NCI-H82 treated with DMSO at 0.1 percent for 48 hours (cell line): ENCODE data around the gene MGMT.

ENCODE experiments used
- DNase-seq: peaks from one replicate; lab custom pipeline; 2025; ENCODE audit not compliant: unreplicated experiment; lab: John Stamatoyannopoulos, UW

Gene MGMT

DNA sequence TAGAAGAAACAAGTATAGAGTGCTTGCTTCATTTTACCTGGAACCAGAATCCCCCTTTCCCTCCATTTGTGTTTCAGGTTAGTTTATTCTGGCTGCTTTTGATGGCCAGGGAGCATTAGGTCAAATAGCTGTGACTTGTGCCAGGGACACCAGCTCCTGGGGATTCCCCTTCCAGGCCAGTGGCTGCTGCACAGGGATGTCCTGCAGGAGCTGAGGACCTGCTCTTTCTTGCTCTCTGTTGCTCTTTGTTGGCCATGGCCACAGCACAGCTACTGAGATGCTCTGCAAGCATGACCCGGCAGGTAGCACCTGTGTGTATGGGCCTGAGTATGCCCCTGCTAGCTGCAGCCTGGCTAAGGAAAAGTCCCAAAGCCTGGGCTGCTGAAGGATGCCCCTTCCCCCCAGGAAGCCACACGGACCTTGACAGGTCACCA lies 288.1 kb downstream of the MGMT start:
- DNase-seq = no peak

DNA sequence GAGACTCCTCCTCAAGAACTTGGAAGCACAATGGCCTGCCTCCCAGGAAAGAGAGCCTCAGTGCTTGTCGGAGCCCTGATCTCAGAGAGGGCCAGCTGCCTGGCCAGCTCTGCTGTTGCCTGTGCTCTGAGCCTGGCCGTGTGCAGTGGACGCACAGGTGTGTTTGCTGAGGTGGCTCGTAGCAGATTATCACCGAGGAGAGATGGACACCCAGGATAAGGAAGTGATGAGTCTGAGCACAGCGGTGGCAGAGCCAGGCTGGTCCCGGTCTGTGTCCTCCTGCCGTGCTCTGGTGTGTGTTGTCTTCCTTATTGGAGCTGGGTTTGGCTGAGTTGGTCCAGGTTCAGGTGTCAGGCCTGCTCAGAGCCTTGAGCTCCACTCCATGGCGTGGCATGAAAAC lies 288.6 kb downstream of the MGMT start:
- no peak for DNase-seq

GRCh38 chr10:129756912-129757901 lies 290.2 kb downstream of the MGMT start:
- DNase-seq = no peak

DNA sequence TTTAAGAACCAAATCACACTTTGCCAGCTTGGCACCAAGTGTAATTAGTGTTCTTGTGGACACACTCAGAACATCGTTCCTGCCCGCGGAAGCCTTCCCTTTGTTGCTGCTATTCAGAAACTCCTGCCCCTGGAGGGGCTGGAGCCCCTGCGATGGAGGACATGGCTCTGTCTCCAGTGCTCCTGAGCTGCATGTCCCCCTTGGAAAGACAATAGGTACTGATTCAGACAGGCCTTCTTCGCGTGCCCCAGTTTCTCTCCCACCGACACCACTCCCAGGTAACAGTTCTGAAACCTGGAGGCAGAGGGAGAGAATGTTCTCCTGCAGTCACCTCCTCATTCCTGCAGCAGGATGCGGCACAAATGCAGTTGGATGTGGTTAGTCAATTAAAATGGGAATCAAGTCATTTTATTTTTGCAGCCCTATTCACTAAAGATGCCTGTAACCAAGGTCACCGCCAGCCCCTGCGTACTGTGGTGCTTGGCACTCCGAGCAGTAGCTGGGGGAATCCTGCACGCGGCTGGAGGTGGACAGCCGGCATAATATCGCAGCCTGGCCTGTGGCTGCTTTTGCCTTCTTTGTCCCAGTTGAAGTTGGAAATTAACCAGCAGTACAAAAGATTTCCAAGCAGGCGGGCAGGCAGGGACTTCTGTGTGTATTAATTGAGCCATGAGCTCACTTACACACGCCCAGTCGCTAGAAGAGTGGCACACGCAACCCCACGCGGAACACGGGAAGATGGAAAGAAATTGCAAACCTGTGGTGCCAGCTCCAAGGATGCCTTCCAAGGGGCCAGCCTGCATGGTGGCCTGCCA lies 291.4 kb downstream of the MGMT start:
- no peak for DNase-seq

GRCh38 chr10:129759214-129760002 lies 292.4 kb downstream of the MGMT start:
- DNase-seq = no peak

DNA sequence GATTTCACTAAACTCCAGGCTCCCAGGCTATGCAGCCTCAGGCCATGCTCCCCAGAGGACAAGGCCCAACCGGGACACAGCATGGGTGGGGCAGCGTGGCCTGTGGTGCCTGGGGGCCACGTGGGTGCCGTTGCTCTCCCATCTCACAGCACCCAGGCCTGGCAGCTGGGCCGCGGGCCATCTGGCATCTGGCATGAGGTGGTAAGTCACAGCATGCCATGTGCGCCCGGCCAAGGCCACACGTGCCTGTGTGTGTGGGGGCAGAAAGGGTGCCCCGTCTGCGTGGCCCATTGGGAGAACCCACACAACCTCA lies 292.9 kb downstream of the MGMT start:
- no peak for DNase-seq

GRCh38 chr10:129760416-129760815 lies 293.4 kb downstream of the MGMT start:
- DNase-seq = no peak

DNA sequence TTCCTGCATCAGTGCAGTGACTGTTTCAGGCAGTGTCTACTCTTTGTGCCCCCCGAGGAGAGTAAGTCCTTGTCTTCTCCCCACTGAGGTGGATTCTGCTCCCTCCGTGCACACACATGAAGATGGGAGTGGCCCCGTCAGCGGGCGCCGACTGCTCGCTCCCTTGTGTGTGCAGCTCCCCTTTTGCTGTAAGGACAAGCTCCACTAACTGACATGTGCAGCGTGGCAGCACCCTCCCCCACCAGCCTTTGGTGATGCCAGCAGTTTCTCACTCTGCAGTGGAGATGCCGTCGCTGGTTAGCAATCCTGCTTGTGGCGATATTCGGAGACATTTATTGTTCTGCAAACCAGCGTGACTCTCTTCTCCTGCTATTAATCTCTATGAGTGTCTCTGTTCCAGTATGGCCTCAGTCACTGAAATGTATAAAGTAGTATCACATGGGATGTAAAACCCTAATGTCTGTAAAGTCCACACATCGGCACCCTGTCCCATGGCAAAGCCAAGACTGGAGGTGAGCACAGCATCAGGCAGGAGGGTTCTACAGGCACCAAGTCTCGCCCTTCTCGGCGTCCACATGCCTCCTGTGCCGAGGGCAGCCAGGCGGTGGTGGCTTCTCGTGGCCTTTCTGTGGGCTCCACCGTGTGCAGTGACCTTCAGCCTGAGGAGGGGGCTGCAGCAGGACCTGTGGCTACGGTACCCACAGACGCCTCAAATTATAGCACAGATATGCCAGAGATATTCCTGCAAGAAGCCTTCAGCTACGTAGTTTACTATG lies 294.3 kb downstream of the MGMT start:
- DNase-seq = no peak

DNA sequence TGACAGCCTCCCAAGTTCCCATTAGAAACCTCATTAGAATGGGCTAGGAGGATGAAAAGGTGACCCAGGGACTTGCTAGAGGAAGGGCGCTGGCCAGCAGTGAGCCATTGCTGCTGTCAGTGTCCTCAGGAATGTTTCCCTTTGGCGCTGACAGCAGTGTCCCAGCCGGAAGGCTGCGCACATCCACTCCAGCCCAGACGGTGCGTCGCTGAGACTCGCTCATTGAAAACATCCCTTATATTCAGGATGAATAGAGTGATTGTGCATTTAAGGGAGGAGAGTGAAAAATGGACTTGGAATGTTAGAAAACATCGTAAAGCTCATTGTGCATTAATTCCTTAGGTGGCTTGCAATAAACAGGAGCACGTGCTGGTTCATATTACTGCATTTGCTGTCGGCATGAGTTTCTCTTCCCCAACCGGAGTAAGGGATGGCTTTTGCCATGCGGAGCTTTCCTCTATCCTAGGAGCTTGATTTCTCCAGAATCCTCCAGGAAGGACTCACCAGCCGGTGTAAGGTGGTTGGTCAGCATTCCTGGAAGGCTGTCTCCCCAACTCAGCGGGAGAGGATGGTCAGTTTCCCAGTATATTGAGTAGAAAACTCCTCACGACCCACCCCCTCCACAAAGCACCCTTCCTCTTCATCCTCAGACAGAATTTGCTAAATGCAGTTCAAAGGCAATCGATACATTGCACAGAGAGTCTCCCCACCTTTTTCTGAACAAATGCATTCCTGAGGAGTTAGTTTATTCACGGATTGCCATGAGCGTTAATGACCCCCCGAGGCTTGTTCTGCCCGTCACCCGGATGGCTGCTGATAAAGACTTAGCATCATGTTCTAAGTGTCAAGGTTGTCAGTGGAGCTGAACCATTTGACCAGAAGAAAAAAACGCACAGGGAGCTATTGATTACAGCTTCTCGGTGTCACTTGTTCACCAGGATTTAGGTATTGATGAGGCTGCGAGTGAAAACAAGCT lies 295.2 kb downstream of the MGMT start:
- DNase-seq = no peak

DNA sequence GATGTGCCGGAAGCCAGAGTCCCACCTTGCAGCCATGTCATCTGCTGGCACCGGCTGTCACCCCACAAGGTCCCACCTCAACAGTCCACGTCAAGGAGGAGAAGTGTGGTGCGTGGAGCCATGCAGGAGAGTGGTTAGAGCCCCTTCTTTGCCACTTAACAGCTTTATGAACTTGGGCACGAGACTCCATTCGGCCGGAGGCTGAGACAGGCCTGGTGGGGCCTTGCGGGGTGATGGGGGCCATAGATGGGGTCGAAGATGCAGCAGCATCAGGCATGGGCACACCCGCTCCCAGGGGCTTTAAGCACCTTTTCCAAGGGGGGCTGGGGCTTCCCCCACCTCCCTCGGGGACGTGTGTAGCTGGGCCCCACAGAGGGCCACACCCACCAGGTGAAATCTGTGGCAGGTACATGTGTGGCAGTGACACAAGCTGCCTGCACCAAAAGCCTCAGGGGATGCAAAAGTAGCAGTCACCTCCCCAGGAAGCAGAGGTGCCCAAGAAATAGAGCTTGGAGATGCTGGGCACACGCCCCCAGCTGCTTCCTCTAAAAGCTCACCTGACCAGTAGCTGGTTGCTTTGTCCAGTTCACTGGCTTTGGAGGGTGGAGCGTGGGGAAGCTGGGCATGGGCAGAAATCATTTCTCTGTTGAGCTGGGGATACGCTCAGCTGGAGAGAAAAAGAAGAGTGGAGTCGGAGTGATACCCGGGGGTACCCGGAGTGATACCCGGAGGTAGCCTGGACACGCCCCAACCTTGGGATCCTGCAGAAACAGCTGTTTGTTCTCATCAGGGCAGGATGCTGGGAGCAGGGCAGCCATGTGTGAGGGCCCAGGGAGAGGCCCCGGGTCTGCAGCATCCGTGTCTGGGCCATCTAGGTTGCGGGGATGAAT lies 297.2 kb downstream of the MGMT start:
- no peak for DNase-seq

GRCh38 chr10:129764901-129765663 lies 298.0 kb downstream of the MGMT start:
- no peak for DNase-seq

DNA sequence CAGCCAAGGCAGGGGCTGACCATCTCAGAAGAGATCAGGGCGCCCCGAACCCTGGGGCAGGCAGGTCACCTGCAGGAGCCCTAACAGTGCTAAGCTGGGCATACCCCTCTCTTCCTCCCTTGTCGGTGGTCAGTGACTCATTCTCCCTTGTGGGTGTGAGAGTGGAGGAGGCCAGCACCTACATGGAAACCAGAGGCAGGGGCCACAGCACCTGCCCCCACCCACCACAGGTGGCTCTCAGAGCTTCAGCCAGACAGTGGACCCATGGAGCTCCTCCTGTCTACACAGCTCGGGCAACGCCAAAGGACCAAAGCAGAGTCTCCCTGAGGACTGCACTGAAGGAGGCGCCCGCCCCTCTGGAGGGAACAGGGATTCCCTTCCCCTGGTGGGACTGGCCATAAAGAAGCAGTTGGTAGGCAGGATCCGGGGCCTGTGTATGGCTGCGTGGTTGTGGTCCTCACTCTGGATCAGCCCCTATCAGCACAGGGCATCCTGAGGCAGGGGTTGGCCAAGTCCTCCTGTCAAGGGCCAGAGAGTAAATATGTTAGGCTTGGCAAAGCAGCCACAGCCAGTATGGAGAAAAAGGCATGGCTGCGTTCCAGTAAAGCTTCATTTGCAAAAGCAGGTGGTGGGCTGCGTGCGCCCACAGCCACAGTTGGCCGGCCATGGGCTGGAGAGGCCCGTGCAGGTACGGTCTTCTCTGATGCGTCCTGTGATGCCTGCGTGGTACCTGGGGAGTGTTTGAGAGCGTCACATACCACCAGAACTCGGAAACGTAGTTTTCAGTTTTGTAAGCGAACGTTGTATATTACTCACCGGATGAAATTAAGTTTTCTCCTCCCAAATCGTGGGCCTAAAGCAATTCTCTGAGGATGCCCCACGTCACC lies 298.9 kb downstream of the MGMT start:
- DNase-seq = no peak

GRCh38 chr10:129766611-129767550 lies 299.8 kb downstream of the MGMT start:
- DNase-seq = no peak

- DNase-seq = no peak
Measured at GRCh38 chr10:129767751-129768150, 300.7 kb downstream of the MGMT start.
